HG03103 (cell line): ENCODE results near the gene KIF18A.
"Not testable (repeated sequence)": the region's sequence is repeated elsewhere in the genome, so short reads cannot be mapped to it uniquely, and the experiment has no call there.

Experiments used
- ATAC-seq: cut with Tn5 transposase; IDR thresholded peaks from one replicate; pipeline ENCODE4 v1.9.1; 2021; ENCODE audit warnings: low read depth; ENCODE audit not compliant: unreplicated experiment

KIF18A gene

DNA sequence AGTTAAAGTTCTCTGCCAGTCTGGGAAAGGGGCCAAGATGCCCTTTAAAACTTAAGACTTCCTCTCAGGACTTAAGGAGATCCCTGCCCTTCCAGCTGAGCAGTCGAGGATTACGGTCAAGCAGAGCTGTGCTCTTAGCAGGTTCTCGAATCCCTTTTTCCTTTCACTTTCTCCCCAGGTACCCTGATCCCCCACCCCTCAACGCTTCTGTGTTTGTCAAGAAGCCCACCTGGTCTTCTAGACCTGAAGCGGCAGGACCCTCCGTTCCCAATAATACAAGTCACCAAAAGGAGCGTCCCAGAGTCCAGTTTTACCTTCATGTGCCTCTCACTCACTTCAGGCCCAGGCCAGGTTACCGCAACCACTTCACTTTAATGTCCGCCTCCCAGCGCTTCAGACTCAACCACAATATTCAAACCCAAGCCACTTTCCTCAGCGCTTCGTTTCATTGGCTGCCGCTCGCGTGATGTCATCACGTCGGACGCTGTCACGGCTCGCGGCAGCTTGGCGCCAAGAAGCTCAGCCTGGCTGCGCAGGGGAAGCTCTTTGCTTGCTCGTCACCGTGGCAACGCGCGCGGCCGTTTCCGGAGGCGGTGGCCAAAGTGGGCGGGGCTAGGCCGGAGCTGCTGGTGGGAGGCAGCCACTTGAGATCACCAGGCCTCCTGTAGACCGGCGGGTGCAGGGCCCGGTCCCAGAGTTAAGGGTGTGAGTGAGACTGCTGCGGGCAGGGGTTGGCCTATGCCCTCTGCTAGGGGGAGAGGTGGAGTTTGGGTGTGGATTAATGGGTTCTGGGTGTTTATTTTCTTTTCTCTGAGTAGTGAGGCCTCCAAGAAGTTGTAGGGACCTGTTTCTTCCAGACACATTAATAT lies at the start of gene KIF18A, which contains the start of gene METTL15:
Gene KIF18A, minus strand, starts transcription at position 407 of the 869 bp plus-strand sequence. CDS start 10,209 bp downstream, outside the sequence.
Gene METTL15, plus strand, starts transcription at position 639 of the 869 bp plus-strand sequence. CDS start 4,947 bp downstream, outside the sequence.
- peak; percentile 91 for ATAC-seq

DNA sequence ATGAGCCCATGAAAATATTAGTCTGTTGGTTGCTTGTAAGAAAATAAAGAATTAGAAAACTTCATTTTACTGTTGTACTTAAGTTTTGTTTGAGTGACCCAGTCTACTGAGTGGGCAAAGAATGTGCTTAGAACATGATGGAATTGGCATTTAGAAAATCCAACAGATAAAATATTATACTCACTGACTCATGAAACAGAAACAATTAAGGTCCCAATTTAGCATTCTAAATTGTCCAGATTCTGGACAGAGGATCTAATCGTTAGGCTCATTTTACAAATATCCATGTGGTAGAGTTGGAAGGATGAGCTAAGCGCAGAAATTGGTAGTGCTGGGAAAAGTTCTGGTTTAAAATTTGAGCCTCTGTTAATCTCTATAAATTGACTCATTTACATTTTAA lies 45.6 kb upstream of the KIF18A start:
- ATAC-seq: no peak

DNA sequence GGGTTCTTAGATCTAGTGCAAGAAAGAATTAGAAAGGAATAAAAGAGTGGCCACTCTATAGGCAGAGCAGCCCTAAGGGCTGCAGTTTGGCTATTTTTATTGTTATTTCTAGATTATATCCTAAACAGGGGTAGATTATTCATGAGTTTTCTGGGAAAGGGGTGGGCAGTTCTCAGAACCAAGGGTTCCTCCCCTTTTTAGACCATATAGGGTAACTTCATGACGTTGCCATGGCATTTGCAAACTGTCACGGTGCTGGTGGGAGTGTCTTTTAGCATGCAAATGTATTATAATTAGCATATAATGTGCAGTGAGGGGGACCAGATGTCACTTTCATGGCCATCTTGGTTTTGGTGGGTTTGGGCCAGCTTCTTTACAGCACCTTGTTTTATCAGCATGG lies 44.8 kb upstream of the KIF18A start:
- no peak for ATAC-seq

DNA sequence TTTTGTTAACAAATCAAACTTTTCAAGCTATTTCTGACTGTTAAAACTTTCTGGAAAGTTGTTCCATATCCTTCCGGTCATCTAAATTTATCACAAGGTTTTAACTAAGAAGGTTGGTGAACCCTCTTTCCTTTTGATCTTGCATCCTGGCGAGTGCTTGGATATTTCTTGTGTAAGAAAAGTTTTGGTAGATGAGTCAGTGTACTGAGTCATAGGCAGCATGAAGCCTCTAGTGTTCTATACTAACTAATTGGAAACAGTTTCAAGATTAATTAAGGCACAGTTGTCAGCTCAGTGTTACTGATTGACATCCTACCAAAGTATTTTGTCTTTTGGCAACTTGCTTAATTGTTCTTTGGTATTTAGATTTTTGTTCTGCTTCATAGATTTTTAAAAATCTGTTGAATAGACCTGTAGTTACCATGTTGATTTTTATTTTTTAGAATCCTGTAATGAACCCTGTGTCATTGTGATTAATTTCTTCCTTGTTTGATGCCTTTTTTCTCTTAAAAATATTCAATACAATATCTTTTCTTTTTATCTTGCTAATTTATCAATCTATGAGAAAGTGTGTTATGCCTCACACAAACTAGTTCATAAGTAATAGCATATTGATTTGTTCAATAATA lies 38.3 kb upstream of the KIF18A start:
- ATAC-seq: no peak

DNA sequence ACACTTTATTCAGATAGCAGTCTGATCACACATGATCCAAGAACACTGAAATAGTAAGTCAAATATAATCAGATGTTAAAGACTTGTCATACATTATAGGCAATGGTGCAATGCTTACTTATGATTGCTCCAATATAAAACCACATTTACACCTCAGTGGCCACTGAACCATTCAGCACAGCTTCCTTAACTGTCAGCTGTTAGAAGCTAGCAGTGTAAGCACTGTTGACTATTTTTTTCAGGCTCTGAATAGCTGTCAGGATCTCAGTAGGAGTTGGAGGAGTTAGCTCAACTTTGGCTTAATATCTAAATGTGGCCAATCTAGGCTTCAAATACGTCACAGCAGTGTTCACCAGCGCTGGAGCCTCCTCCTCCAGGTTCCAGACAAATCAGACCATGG lies 36.9 kb upstream of the KIF18A start:
- no peak for ATAC-seq

DNA sequence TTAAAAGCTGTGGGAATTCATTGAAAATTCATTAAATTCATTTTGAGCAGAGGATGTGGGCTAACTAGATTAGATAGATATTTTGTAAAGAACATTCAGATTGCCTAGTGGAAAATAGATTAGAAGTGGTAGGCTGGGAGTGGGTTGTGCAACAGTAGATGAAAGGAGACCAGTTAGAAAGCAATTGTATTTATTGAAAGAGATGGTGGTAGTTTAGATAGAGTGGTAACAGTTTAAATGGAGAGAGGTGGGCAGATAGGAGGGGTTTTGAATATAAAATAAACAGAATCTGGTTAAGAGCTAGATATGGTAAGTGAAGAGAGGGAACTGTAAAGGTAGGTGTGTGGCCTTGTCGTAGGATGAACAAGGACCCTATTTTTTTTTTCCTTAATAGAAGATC lies 34.8 kb upstream of the KIF18A start:
- no peak for ATAC-seq

DNA sequence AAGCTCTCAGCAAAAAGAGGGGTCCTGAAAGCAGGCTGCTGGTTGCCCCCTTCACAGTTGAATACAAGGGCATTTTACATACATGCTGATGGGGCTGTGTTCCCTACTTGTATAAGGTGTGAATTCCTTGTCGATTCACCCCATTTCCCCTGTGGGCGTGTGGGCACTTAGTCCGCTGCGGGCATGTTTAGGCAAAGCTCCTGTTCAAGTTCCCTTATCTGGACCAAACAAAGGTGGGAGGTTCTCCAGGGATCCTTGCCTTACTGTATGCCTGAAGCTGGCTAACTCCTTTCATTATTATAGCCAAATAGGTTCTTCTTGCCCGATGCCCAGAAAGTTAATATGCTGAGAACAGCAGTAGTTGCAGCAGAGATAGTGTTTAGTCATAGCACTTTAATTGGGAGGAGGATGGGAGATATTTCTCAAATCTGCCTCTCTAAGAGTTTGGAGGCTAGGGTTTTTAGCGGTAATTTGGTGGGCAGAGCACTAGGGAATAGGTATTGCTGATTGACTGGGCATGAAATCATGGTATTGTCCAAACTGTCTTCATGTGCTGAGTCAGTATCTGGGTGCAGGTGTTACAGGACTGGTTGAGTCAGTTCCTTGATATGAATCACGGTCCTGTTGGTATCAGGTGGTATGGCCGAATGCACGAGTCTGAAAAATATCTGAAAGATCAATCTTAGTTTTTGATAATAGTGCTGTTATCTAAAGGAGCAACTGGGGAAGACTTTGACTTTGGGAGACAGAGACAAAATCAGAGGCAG lies 32.9 kb upstream of the KIF18A start:
- ATAC-seq: no peak

DNA sequence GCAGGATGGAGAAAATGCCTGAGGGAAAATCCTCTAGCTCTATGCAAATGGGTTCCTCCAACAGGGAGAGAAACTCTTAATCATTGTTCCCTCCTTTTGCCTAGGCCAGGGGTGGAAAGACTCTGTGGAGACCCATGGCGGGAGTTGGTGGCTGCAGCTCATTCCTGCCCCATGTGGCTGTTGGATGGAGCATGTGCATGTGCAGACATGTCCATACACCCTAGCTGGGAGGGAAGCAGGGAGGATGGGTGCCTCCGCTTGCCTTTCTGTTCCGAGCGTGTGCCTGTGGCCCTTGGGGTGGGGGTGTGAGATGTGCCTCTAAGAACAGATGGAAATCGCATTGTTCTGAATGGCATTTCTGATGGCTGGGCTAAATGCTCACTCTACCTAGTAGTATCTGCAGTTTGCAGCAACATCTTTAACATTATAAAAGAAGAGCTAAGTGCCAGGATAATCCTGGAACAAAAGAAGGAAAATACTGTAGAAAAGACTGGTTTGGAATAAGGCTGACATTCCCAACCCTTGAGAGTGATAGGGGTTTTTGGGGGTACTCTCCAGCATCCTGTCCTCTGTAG lies 32.0 kb upstream of the KIF18A start:
- no peak for ATAC-seq

DNA sequence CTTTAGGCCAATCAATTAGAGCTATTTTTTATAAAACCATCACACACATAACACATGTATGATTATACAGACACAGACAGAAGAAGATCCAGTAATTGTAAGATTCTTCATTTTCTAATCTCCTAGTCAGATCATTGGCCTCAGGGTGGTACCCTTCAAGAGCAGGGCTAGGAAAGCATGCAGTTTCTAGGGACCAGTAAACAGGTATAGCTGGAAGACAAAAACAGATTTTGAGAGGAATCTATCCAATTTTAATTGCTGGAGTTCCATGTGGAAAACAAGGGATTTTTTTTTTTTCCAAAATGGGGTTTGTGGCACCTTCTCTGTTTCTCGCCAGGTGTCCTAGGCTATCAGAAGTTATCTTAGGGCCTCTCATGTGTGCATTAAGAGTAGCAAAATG lies 29.9 kb upstream of the KIF18A start:
- no peak for ATAC-seq

DNA sequence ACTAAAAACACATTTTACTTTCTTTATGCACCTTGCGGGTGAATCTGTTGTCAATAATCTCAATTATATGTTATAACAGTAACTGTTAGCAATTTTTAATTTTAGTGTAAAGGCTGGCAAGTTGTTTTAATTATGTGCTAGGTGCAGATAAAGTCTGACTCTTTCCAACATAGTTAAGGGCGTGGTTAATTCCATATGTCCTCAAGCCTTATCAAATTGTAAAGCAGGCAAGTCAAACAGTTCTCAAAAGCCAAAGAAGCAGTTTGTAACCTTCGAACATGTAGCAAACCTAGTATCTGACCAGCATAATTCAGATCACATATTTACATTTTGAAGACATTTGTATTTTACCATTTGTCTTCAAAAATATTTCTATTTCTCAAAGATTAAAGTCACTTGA lies 29.4 kb upstream of the KIF18A start:
- no peak for ATAC-seq

DNA sequence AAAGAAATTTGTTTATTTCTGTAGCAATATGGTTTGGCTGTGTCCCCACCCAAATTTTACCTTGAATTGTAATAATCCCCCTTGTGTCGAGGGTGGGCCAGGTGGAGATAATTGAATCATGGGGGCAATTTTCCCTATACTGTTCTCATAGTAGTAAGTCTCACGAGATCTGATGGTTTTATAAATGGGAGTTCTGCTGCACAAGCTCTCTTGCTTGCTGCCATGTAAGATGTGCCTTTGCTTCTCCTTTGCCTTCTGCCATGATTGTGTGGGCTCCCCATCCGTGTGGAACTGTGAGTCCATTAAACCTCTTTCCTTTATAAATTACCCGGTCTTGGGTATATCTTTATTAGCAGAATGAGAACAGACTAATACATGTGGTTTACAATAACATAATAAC lies 28.2 kb upstream of the KIF18A start:
- not testable (repeated sequence) for ATAC-seq

DNA sequence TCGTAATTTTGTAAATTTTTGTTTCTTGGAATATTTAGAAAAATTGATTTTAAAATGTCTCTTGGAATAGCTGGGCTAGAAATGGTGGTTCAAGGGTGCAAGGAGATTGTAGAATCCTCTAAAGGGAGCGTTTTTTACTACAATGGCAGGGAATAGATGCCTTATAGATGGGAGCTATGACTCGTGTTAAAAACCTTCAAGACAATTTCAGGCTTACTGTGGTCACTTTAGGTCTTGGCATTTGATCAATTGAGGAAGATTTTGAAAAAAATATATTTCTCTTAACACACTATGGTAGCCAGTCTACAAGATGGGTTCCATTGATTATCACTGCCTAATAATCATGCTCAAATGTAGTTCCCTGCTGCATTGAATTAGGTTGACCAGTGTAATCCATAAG lies 25.2 kb upstream of the KIF18A start:
- ATAC-seq: no peak

DNA sequence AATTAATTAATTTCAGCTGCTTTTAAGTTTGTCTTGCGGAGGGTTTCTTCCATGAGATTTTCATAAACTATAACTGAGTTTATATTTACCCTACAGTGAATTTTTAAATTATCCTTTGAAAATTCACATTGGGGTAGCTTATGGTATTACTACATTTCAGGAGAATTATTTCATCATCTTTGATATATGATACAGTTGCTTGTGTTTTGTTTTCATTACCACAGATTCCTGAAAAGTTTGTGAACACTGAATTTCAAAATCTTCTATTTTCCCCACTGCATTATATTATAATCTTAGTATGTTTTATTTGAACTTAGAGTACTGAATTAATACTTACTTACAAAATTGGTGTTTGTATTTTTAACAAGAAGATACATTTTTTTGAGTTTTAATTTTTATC lies 24.6 kb upstream of the KIF18A start:
- ATAC-seq: no peak

DNA sequence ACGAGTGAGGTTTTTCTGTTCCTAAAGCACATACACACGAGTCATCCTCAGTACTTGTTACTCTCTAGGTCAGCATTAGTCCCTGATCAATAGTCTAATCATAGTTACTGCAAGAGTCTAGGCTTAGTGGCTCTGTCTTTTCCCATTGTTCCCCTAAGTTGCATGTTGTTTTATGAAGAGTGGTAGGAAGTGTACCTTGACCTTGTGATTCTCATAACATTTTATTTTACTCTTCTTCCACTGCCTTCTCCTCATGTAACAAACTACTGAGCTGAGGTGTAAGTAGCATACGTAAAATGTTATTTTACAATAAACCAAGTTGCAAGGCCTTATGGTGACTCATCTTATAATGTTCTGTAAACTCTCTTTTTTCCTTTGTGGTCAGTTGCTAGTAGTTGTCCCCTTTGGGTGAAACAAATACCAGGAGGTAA lies 15.2 kb upstream of the KIF18A start:
- no peak for ATAC-seq

DNA sequence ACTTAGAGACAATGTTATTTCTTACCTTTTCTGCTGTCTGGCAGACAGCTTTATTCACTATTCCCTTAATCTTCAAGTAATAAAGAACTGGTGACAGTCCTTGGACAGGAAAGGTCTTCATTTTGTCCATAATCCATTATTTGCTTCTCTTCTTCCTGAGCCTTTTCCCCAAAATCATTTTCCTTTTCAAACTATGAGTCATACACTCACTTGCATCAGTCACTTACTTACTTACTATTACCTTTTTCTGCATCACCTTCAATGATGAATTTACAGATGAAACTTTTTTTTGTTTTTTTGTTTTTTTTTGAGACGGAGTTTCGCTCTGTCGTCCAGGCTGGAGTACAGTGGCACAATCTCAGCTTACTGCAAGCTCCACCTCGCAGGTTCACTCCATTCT lies 9.8 kb upstream of the KIF18A start:
- ATAC-seq: no peak

DNA sequence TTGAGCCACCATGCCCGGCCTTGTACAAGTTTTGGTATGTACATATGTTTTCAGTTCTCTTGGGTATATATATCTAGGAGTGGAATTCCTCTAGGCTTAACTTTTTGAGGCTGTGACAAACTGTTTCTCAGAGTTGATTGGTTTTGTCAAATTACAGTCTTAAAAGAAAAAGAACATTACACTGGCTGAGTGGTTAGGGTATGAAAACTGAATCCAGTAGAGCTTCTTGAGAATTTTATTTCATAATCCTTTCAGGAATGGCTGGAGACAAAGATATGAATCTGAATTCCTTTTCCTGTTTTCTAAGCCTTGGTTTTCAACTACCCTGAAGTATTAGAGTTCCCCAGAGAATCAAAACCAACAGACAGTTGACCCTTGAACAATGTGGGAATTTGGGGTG lies 6.8 kb upstream of the KIF18A start:
- no peak for ATAC-seq

DNA sequence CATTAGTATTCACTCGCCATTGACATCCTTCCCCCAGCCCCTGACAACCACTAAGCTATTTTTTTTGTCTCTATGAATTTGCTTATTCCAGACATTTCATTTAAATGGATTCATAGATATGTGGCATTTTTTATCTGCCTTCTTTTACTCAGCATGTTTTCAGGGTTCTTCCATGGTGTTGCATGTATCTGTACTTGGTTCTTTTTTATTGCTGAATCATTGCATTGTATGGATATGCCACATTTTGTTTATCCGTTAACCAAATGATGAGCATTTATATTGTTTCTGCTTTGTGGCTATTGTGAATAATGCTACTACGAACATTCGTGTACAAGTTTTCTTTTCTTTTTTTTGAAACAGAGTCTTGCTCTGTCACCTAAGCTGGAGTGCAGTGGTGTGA lies 6.2 kb upstream of the KIF18A start:
- ATAC-seq: no peak

DNA sequence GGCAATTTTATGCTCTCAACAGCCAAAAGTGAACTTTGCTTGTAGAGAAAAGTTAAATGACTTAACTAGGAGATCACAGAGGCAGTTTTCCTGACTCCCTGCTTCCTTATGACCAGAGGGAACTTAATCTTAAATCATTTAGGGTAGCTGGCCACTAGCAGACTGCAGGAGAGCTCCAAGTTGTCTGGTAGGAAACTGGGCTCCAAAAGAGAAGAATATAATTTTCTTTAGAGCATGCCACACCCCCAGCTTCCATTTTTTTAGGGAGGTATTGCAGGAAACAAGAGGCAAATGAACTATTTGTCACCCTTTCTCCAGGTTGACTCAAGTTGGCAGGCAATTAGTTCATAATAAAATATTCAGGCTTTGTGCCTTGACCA lies 2.9 kb upstream of the KIF18A start:
- no peak for ATAC-seq

DNA sequence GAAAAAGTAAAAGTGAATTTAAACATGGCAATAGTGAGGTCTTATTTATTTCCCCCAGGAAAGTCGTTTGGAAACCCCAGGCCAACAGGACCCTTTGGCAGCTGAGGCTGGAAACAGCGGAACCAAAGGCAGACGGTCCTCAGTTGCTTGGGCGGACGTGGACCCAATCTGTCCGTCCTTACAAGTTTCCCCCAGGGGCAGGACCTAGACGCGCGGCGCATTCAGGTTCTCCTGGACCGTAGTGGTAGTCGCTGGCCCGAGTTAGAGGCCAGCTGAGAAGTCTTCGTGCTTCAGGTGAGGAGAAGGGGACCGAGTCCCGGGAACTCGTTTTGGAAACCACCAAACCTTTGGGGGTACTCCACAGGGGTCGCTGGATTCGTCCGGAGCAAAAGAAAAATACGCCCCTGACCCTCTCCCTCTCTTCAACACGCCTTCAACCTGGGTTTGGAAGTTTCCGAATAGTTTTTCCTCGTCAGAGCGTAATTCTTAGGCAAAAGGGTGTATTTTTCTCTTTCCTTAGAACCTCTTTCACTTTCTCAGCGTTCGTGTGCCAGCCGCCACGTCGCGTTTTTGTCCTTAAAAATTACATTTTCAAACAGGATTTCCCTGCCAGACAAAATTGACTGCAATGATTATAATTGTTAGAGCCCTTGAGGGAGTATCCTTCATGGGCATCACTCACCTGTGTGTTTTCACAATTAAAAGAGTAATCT lies 2.3 kb upstream of the KIF18A start:
- ATAC-seq: peak; percentile 36

DNA sequence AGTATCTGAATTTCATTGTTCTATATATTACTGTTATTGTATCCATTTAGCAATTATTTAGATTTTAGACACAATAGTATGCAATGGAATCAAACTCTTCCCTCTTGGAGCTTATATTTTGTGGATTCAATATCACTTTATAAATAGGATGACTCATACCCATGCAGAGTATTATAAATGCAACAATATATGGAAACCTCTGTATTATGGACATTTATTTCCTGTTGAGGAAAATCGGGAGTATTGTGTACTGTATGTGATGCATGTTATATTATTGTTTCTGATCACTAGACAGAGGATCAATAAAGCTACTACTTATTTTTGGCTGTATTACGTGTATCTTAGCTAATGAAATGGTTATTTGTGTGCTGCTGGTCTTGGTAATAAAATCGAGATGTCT lies 1.0 kb upstream of the KIF18A start:
- ATAC-seq: no peak
